ENCODE results near the gene FMN1. TPM values are rescaled to one million over a fixed set of nuclear protein-coding genes. Genes with fewer than 3 reads are reported as not detected.

FMN1 gene
- total RNA-seq, 4 donors from 2014 or later: 12.6 to 52.2 (median 20.1) TPM

GRCh38 chr15:33204926-33205325 lies 10.4 kb upstream of the FMN1 start:
- intact Hi-C loops (cut with DNase I; ENCODE audit: low total_unique reads): no loop called here
- DNase-seq (ENCODE audit: low spot score in 2 of 2): no peak
- no peak overlapping the region for H3K4me3 ChIP-seq (ENCODE audit: low read depth, poor library complexity, severe bottlenecking)
- WGBS, 2 donors: 88 to 98% methylated on average over 3 of the region's 3 CpGs
- TF ChIP-seq CTCF (IDR thresholded peaks at IDR 0.05) (no peak), POLR2A (IDR thresholded peaks at IDR 0.05) (no peak)

GRCh38 chr15:33204087-33204486 lies 9.6 kb upstream of the FMN1 start:
- no peak overlapping the region for H3K4me3 ChIP-seq (ENCODE audit: low read depth, poor library complexity, severe bottlenecking)
- intact Hi-C loops (cut with DNase I; ENCODE audit: low total_unique reads): no loop called here
- TF ChIP-seq POLR2A (IDR thresholded peaks at IDR 0.05): no peak
- TF ChIP-seq CTCF (IDR thresholded peaks at IDR 0.05): no peak
- no peak for DNase-seq (ENCODE audit: low spot score in 2 of 2)

- H3K4me3 ChIP-seq (ENCODE audit: low read depth, poor library complexity, severe bottlenecking): no peak overlapping the region
- 16% methylated on average over 9 of the region's 9 CpGs for WGBS, 2 donors
- DNase-seq (ENCODE audit: low spot score in 2 of 2): no peak
- intact Hi-C loops (cut with DNase I; ENCODE audit: low total_unique reads): no loop called here
- no peak for TF ChIP-seq POLR2A (IDR thresholded peaks at IDR 0.05)
- no peak for TF ChIP-seq CTCF (IDR thresholded peaks at IDR 0.05)
Measured at GRCh38 chr15:33201491-33202231, 7.1 kb upstream of the FMN1 start.

- DNase-seq (ENCODE audit: low spot score in 2 of 2): no peak
- TF ChIP-seq CTCF (IDR thresholded peaks at IDR 0.05) (no peak), POLR2A (IDR thresholded peaks at IDR 0.05) (no peak)
- H3K4me3 ChIP-seq (ENCODE audit: low read depth, poor library complexity, severe bottlenecking): no peak overlapping the region
- 54 to 64% methylated on average over 7 of the region's 7 CpGs for WGBS, 2 donors
- intact Hi-C loops (cut with DNase I; ENCODE audit: low total_unique reads): no loop called here
Measured at GRCh38 chr15:33200903-33201302, 6.4 kb upstream of the FMN1 start.

- no peak for DNase-seq (ENCODE audit: low spot score in 2 of 2)
- 84% methylated on average over 5 of the region's 5 CpGs for WGBS, 2 donors
- no peak overlapping the region for H3K4me3 ChIP-seq (ENCODE audit: low read depth, poor library complexity, severe bottlenecking)
- intact Hi-C loops (cut with DNase I; ENCODE audit: low total_unique reads): no loop called here
- TF ChIP-seq CTCF (IDR thresholded peaks at IDR 0.05) (no peak), POLR2A (IDR thresholded peaks at IDR 0.05) (no peak)
Measured at GRCh38 chr15:33200444-33200843, 5.9 kb upstream of the FMN1 start.

- TF ChIP-seq CTCF (IDR thresholded peaks at IDR 0.05): no peak
- TF ChIP-seq POLR2A (IDR thresholded peaks at IDR 0.05): no peak
- no peak overlapping the region for H3K4me3 ChIP-seq (ENCODE audit: low read depth, poor library complexity, severe bottlenecking)
- DNase-seq (ENCODE audit: low spot score in 2 of 2): no peak
- 94 to 97% methylated on average over 4 of the region's 4 CpGs for WGBS, 2 donors
- intact Hi-C loops (cut with DNase I; ENCODE audit: low total_unique reads): no loop called here
Measured at GRCh38 chr15:33198541-33198940, 4.0 kb upstream of the FMN1 start.
